Stomach smooth muscle (tissue), 2 donors: ENCODE measurements around the gene GPC1.

Experiments used
- H3K27ac ChIP-seq: one replicate; pipeline ENCODE4 v1.7.0; 2013; ENCODE audit warnings: mild to moderate bottlenecking, low read length, inconsistent platforms
- H3K27me3 ChIP-seq, 2 donors: one replicate each; pipeline ENCODE4 v1.7.0; 2013; ENCODE audit warnings: low read length in 2 of 2; ENCODE audit not compliant: insufficient read depth in 2 of 2, control insufficient read depth in 1 of 2
- H3K36me3 ChIP-seq, 2 donors: one replicate each; pipeline ENCODE4 v1.7.0; 2013; ENCODE audit warnings: low read length in 2 of 2; ENCODE audit not compliant: control insufficient read depth in 2 of 2, insufficient read depth in 2 of 2
- H3K4me1 ChIP-seq: one replicate; pipeline ENCODE4 v1.7.0; 2013; ENCODE audit warnings: low read length; ENCODE audit not compliant: control insufficient read depth, insufficient read depth
- H3K4me3 ChIP-seq, 2 donors: one replicate each; pipeline ENCODE4 v1.7.0; 2013; ENCODE audit warnings: low read length in 2 of 2
- H3K9ac ChIP-seq, 2 donors: one replicate each; pipeline ENCODE4 v1.7.0; 2013; ENCODE audit warnings: low read length in 2 of 2, mild to moderate bottlenecking in 1 of 2
- H3K9me3 ChIP-seq, 2 donors: one replicate each; pipeline ENCODE4 v1.7.0; 2013; ENCODE audit warnings: low read length in 2 of 2; ENCODE audit not compliant: control insufficient read depth in 2 of 2
- donor health status: healthy.
- donor health status: Pancreatic carcinoma.

Gene GPC1

GRCh38 chr2:240468303-240469238 lies 33.1 kb downstream of the GPC1 start:
- H3K9ac ChIP-seq = no peak overlapping the region

GRCh38 chr2:240469239-240469636 lies 33.8 kb downstream of the GPC1 start:
- no peaks in the 10 kb centered on the region for H3K4me1 ChIP-seq
- H3K9me3 ChIP-seq = peaks cover 0 to 3% of the 10 kb centered on the region in 2 donors
- no peak overlapping the region for H3K4me3 ChIP-seq
- no peak overlapping the region for H3K27ac ChIP-seq
- H3K36me3 ChIP-seq = peaks cover 3 to 5% of the 10 kb centered on the region in 2 donors
- H3K9ac ChIP-seq = no peak overlapping the region
- H3K27me3 ChIP-seq = peaks cover 4 to 13% of the 10 kb centered on the region in 2 donors

More at GRCh38 chr2:240468303-240469238, 33.1 kb downstream of the GPC1 start:
- Histone ChIP-seq H3K27me3 (peaks cover 4 to 13% of the 10 kb centered on the region in 2 donors), H3K4me1 (no peaks in the 10 kb centered on the region), H3K9me3 (peaks cover 0 to 3% of the 10 kb centered on the region in 2 donors), H3K27ac (no peak overlapping the region), H3K4me3 (no peak overlapping the region), H3K36me3 (peaks cover 8 to 11% of the 10 kb centered on the region in 2 donors)

- Histone ChIP-seq H3K27ac (no peak overlapping the region), H3K36me3 (peaks cover 0 to 3% of the 10 kb centered on the region in 2 donors), H3K27me3 (peaks cover 4 to 13% of the 10 kb centered on the region in 2 donors), H3K4me1 (no peaks in the 10 kb centered on the region), H3K9me3 (peaks cover 0 to 6% of the 10 kb centered on the region in 2 donors), H3K4me3 (no peak overlapping the region), H3K9ac (no peak overlapping the region)
Observed at GRCh38 chr2:240469740-240470139, 34.3 kb downstream of the GPC1 start.

- Histone ChIP-seq H3K27me3 (peaks cover 4 to 13% of the 10 kb centered on the region in 2 donors), H3K4me3 (no peak overlapping the region), H3K4me1 (no peaks in the 10 kb centered on the region), H3K9me3 (peaks cover 0 to 7% of the 10 kb centered on the region in 2 donors), H3K27ac (no peak overlapping the region), H3K36me3 (no peaks in the 10 kb centered on the region), H3K9ac (no peak overlapping the region)
Observed at GRCh38 chr2:240472078-240472790, 36.8 kb downstream of the GPC1 start.

GRCh38 chr2:240473211-240473610 lies 37.7 kb downstream of the GPC1 start:
- no peak overlapping the region for H3K9ac ChIP-seq
- H3K4me1 ChIP-seq = no peaks in the 10 kb centered on the region
- no peak overlapping the region for H3K27ac ChIP-seq
- peaks cover 4 to 13% of the 10 kb centered on the region in 2 donors for H3K27me3 ChIP-seq
- no peaks in the 10 kb centered on the region for H3K36me3 ChIP-seq
- H3K4me3 ChIP-seq = no peak overlapping the region
- peaks cover 0 to 7% of the 10 kb centered on the region in 2 donors for H3K9me3 ChIP-seq

- no peak overlapping the region for H3K9ac ChIP-seq
- no peaks in the 10 kb centered on the region for H3K27me3 ChIP-seq
- H3K36me3 ChIP-seq = no peaks in the 10 kb centered on the region
- H3K27ac ChIP-seq = no peak overlapping the region
- peaks cover 0 to 7% of the 10 kb centered on the region in 2 donors for H3K9me3 ChIP-seq
- H3K4me1 ChIP-seq = no peaks in the 10 kb centered on the region
- no peak overlapping the region for H3K4me3 ChIP-seq
Observed at GRCh38 chr2:240477916-240478315, 42.5 kb downstream of the GPC1 start.

GRCh38 chr2:240478346-240479110 lies 43.1 kb downstream of the GPC1 start:
- H3K27me3 ChIP-seq = no peaks in the 10 kb centered on the region
- H3K27ac ChIP-seq = no peak overlapping the region
- peaks cover 0 to 4% of the 10 kb centered on the region in 2 donors for H3K9me3 ChIP-seq
- no peaks in the 10 kb centered on the region for H3K36me3 ChIP-seq
- H3K4me3 ChIP-seq = no peak overlapping the region
- H3K9ac ChIP-seq = no peak overlapping the region
- H3K4me1 ChIP-seq = no peaks in the 10 kb centered on the region

- Histone ChIP-seq H3K9ac (no peak overlapping the region), H3K27me3 (no peaks in the 10 kb centered on the region), H3K36me3 (no peaks in the 10 kb centered on the region), H3K4me1 (no peaks in the 10 kb centered on the region), H3K4me3 (no peak overlapping the region), H3K9me3 (peaks cover 0 to 4% of the 10 kb centered on the region in 2 donors), H3K27ac (no peak overlapping the region)
Observed at GRCh38 chr2:240479111-240479501, 43.6 kb downstream of the GPC1 start.

GRCh38 chr2:240480834-240481623 lies 45.6 kb downstream of the GPC1 start:
- Histone ChIP-seq H3K4me3 (no peak overlapping the region), H3K9ac (no peak overlapping the region), H3K27ac (no peak overlapping the region), H3K9me3 (no peaks in the 10 kb centered on the region), H3K36me3 (no peaks in the 10 kb centered on the region), H3K27me3 (no peaks in the 10 kb centered on the region), H3K4me1 (no peaks in the 10 kb centered on the region)

GRCh38 chr2:240481720-240482119 lies 46.3 kb downstream of the GPC1 start:
- no peaks in the 10 kb centered on the region for H3K4me1 ChIP-seq
- H3K4me3 ChIP-seq = no peak overlapping the region
- no peaks in the 10 kb centered on the region for H3K9me3 ChIP-seq
- H3K9ac ChIP-seq = no peak overlapping the region
- no peak overlapping the region for H3K27ac ChIP-seq
- H3K27me3 ChIP-seq = no peaks in the 10 kb centered on the region
- no peaks in the 10 kb centered on the region for H3K36me3 ChIP-seq
